ENCODE measurements around the gene DNAJC5G.
A peak's percentile ranks its signal among the peaks of the same experiment; 100 is the strongest.
"Not testable (repeated sequence)": the region's sequence is repeated elsewhere in the genome, so short reads cannot be mapped to it uniquely, and the experiment has no call there.

The DNAJC5G gene

DNA sequence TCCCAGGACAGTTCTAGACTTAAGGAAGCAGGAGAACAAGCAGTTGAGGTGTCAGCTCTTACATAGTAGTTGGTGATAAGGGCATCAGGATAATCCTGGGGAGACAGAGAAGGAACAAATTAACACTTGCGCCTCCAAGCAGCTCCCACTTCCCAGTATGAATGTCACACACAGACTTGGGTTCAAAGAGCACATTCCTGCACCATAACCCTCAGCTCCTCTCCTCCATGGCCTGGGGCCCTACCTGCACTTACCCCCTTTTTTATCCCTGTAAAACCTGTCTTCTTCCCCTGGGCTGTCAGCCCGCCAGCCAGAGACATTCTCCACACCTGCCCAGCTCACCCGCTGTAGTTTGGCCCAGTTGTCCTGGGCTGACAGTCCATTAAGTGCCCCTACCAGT lies 36.9 kb downstream of the DNAJC5G start:
- DNase-seq, result no peak

DNA sequence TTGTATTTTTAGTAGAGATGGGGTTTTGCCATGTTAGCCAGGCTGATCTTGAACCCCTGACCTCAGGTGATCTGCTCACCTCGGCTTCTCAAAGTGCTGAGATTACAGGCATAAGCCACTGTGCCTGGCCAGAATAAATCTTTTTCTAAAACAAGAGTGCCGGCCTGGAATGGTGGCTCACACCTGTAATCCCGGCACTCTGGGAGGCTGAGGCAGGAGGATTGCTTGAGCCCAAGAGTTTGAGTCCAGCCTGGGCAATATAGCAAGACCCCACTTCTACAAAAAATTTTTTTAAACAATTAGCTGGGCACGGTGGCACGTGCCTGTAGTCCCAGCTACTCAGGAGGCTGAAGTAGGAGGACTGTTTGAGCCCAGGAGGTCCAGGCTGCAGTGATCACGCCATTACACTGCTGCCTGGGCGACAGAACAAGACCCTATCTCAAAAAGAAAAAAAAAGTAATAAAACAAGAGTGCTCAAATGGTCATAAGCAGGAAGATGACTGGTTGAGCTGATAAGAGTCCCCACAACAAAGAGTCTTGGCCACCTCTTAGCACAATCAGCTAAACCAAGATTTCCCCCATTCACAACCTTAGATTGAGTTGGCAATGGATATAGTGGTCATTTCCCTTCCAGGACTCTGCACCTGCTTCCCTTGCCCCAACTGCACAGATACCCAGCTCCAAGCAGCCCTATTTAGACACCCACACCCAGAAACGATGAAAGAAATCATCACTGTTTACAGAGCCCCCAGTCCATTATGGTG lies 38.8 kb downstream of the DNAJC5G start:
- DNase-seq, result no peak

DNA sequence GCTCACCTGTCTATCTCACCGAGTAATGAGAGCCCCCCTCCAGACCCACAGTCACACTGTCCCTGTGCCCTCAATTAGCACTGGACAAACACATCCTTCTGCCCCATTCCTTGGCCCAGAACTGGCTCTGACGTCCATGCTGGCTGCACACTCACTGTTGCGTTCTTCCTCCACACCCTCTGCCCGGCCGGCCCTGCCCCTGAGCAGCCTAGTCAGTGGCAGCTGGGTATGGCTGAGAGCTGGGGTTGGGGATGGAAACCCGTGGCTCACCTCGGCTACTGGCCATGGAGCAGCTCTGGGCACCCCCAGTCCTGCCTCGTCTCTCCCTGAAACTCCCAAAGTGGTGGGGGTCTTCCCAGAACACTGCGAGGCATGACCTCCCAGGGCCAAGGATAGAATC lies 39.5 kb downstream of the DNAJC5G start:
- DNase-seq, result no peak

DNA sequence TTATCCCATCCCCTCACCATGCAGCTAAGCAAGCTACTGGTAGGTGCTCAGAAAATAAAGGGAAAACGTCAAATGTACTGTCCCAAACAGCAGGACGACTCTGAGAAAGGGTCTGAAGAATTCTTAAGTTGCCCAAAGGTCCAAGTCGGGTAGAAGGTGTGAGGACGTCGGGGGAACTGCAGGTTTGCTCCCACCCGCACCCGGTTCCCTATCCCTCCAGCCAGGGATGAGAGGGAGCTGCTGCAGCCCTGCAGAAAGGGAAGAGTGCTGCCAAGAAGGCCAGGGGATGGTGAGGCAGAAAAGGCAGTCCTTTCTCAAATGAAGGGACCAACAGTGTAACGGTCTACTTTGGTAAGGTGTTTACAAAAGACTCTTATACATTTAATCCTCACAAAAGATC lies 39.9 kb downstream of the DNAJC5G start:
- DNase-seq, result no peak

DNA sequence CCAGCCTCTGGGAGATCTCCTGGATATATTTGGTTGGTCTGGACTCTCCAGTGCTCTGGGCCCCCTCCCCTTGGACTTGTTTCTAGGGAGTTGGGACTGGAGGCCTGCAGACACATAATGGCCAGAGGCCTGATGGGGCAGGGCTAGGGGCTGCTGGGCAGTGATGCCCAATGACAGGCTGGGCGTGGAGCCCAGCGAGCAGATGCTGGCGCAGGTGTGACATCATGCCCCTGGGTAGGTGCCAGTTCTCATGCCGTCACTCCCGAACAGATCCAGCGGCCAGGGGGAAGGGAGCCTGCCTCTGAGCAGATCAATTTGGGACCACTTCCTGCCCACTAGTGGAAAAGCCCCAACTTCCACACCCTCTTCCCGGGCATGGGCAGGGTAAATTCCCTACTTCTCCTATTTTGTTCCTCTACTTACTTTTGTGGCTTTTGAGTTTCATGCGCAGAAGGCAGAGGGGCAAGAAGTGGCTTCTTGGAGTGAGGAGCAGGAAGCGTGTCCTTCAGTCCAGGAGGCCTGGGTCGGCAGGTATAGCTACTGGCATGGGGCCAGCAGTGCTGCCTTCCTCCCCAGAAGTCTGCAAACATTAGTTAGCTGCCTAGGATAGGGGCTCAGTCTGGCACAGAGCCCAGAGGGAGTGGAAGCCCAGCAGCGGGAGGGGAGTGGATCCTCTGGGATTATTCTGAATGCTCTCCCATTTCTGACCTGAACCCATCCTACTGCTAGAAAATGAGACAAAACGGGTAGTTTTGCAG lies 41.6 kb downstream of the DNAJC5G start:
- no peak for DNase-seq

DNA sequence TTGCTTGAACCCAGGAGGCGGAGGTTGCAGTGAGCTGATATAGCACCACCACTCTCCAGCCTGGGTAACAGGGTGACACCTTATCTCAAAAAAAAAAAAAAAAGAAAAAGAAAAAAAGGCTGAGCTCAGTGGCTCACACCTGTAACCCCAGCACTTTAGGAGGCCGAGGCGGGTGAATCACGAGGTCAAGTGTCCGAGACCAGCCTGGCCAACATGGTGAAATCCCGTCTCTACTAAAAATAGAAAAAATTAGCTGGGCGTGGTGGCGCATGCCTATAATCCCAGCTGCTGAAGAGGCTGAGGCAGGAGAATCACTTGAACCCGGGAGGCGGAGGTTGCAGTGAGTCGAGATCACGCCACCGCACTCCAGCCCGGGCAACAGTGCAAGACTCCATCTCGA lies 44.6 kb downstream of the DNAJC5G start:
- not testable (repeated sequence) for DNase-seq

DNA sequence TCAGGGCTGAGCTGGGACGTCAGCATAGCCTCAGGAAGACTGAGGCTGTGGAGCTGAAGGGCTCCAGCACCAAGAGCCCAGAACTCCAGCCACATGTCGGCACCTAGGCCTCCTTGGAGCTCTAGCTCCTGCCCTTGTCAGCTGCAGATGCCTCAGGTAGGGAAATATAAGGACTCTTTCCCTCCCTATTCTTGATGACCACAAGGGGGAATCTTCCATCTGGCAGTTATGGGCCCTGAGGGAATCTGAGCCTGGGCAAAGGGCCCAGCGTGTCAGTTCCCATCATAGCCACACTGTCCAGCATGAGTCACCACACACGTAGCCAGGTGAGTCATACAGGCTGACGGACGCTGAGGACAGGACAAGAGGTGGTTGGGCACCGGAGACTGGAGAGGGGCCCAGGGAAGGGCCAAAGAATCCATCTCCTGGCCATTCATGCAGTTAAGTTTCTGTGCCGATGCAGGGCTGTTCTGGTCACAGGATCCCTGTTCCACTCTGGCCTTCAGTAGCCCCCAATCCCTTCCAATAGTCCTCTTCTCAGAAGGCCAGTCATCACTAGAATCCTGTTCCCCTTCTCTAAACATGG lies 45.8 kb downstream of the DNAJC5G start:
- no peak for DNase-seq

DNA sequence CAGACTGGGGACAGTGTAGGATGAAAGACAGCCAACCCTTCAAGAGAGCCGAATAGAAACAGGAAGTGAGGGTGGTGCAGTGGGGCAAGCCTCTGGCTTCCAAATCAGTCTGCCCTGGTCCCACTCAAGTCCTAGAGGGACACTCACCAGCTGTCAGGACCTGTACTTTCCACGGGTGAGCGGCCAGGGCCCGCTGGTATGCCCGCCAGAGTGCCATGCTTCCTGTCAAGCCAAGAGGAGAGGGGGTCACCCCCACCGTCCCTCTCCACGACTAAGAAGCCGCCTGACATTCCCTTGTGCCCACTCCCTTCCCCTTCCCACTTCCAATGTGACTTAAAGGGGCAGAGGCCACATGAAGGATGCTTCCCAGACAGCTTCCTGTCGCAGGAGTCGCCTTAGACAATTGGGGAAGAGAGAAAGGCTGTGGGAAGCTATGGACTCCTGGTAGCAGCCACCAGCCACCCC lies 47.1 kb downstream of the DNAJC5G start:
- peak in 1 of 2 donors; percentile 24 for DNase-seq

DNA sequence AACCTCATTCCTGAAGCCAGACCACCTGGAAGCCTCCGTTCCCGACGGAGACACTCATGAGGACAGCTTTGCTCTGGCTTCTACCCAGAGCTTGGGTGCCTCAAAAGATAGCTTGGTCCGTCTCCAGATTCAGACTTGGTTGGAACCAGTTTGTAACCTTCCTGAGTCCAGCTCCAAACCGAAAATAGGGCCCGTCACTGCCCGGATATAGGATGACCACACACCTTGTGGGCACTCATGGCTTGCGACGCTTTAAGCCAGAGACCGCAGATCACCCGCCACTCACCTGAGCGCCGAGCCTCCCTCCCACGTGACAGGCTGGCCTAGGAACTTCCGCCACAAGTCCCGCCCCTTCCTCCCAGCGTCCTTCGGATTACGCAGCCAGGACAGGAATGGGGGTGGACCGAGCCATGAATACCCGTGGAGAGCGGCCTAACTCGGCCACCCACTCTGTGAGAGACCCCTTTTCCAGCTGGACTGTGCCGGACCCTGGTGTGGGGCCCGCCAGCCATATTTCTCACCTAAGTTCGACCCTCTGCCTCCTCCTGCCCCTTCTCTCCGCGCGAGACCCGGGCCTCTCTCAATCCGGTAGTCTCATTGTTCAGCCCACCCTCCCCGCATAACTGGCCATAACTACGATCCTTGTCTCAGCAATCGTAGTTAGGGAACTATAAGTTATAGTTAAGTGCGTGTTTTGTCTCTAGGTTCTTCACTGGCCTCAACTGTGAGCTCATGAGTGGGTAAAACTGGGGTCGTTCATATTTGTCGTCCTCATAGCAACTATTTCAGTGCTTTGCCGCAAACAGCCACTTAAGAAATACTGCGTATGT lies 47.7 kb downstream of the DNAJC5G start, which contains the start of gene MPV17:
Gene MPV17 (minus strand): TSS at position 332 of the 830 bp plus-strand sequence. CDS start 580 bp downstream, outside the sequence.
- DNase-seq, result peak; percentile 91 to 92

DNA sequence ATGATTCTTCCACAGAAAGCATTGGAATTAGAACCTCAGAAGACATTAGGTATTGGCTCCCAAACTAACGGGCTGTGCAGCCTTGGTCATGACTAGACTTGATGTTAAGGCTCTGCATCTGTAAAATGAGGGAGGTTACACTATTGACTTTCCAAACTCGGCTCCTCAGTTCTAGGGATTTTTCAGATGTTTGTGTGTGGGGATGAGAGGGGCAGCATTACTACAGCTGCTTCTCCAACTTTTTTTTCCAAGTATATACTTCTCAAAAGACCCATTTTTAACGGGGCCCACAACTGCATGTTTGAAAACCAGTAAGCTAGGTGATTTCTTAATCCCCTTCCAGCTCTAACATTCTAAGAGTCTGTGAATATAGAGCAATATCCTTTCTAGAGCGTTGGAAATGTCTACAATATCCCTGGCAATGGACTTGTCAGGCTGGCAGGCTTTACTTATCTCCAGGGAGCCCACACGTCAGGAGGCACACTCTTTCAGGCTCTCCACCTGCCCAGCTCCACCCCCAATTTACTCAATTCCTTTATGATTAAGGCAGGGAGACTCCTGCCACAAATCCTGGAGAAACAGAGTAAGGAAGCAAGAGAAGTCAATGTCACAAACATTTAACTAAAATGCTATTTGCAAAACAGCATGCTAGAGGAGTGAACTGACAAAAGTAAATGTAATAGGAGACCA lies 48.5 kb downstream of the DNAJC5G start:
- no peak for DNase-seq

DNA sequence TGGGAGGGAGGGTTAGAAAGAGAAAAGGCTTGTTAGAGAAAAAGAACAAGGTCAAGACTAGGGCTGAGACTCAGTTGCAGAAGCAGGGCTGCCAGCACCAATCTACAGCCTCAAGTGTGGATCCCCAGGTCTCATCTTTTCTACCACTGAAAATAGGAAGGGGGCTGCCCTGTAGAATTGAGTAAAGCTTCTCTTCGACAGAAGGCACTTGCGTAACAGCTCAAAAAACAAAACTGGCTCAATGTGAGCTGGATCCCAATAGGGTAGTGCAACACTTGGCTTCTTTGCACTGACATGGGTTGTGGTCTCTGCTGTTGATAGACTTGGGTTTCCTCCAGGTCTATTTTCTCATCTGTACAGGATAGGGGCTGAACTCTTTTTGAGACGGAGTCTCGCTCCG lies 49.5 kb downstream of the DNAJC5G start:
- no peak for DNase-seq
